ENCODE measurements around the gene COBL. TPM values are rescaled to one million over a fixed set of nuclear protein-coding genes. Genes with fewer than 3 reads are reported as not detected.

Gene COBL
- total RNA-seq, 4 donors from 2014 or later, result under 0.01 to 7.7 (median 2.6) TPM

DNA sequence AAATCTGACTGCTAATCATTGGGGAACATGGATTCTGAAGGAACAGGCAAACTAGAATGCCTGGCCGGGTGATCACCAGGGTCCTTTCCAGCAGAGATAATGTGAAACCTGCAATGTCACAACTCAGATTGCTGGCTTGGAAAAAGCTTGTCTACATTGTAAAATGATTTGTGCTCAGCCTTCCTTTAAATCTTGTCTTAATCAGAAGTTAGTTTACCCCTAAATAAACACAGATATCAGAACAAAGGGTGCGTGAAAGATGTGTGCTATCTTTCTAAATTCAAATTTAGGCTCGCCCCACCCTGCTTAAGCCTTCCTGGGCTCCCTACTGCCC, 26.3 kb downstream of the COBL start:
- no peak for DNase-seq
- H3K4me3 ChIP-seq, result no peak overlapping the region
- no peaks in the 10 kb centered on the region for H3K36me3 ChIP-seq
- no peak overlapping the region for H3K27ac ChIP-seq
- no peak for TF ChIP-seq POLR2A (IDR thresholded peaks at IDR 0.05)
- TF ChIP-seq CTCF (IDR thresholded peaks at IDR 0.05), result no peak
- no peaks in the 10 kb centered on the region for H3K4me1 ChIP-seq
- no peaks in the 10 kb centered on the region for H3K27me3 ChIP-seq
- no peaks in the 10 kb centered on the region for H3K9me3 ChIP-seq
- intact Hi-C loops (cut with DNase I; ENCODE audit: low total_unique reads), result no loop called here

- intact Hi-C loops (cut with DNase I; ENCODE audit: low total_unique reads), result no loop called here
Observed at GRCh38 chr7:51289623-51290303, 26.8 kb downstream of the COBL start.

GRCh38 chr7:51288896-51289622, 27.6 kb downstream of the COBL start:
- no peaks in the 10 kb centered on the region for H3K27me3 ChIP-seq
- H3K4me3 ChIP-seq, result no peak overlapping the region
- H3K4me1 ChIP-seq, result no peaks in the 10 kb centered on the region
- no peak overlapping the region for H3K27ac ChIP-seq
- DNase-seq, result no peak
- intact Hi-C loops (cut with DNase I; ENCODE audit: low total_unique reads), result no loop called here
- no peaks in the 10 kb centered on the region for H3K36me3 ChIP-seq
- TF ChIP-seq CTCF (IDR thresholded peaks at IDR 0.05) (no peak), POLR2A (IDR thresholded peaks at IDR 0.05) (no peak)
- H3K9me3 ChIP-seq, result no peaks in the 10 kb centered on the region

More at GRCh38 chr7:51289623-51290303, 26.8 kb downstream of the COBL start:
- Histone ChIP-seq H3K4me3 (no peak overlapping the region), H3K36me3 (no peaks in the 10 kb centered on the region), H3K4me1 (no peaks in the 10 kb centered on the region), H3K9me3 (no peaks in the 10 kb centered on the region), H3K27me3 (no peaks in the 10 kb centered on the region), H3K27ac (no peak overlapping the region)
- TF ChIP-seq POLR2A (IDR thresholded peaks at IDR 0.05) (no peak), CTCF (IDR thresholded peaks at IDR 0.05) (no peak)
- DNase-seq, result no peak

GRCh38 chr7:51286401-51286800, 30.2 kb downstream of the COBL start:
- H3K9me3 ChIP-seq, result no peaks in the 10 kb centered on the region
- H3K36me3 ChIP-seq, result no peaks in the 10 kb centered on the region
- intact Hi-C loops (cut with DNase I; ENCODE audit: low total_unique reads), result no loop called here
- no peak overlapping the region for H3K27ac ChIP-seq
- H3K27me3 ChIP-seq, result no peaks in the 10 kb centered on the region
- no peak for DNase-seq
- H3K4me1 ChIP-seq, result no peaks in the 10 kb centered on the region
- H3K4me3 ChIP-seq, result no peak overlapping the region
- TF ChIP-seq CTCF (IDR thresholded peaks at IDR 0.05) (no peak), POLR2A (IDR thresholded peaks at IDR 0.05) (no peak)

DNA sequence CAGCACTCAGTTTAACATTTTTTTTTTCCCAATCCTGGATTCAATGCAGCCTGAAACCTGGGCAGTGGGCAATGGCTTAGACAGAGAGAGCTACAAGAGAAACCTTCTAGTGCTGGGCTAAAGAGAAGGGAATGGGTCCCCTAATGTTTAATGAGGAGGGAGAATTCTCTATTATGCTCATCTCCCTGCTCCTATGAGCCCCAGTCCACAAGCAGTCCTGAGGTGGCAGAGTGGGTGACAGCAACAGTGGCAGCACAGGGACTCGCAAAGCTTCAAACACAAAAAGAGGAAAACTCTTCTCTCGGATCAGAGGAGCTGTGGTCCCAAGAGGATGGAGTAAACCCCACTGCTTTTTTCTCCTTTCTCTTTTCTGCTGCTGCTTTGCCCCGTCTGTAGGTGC, 36.5 kb downstream of the COBL start:
- Histone ChIP-seq H3K27me3 (no peaks in the 10 kb centered on the region), H3K9me3 (no peaks in the 10 kb centered on the region), H3K36me3 (no peaks in the 10 kb centered on the region), H3K27ac (no peak overlapping the region), H3K4me3 (no peak overlapping the region), H3K4me1 (no peaks in the 10 kb centered on the region)
- TF ChIP-seq CTCF (IDR thresholded peaks at IDR 0.05), result no peak
- TF ChIP-seq POLR2A (IDR thresholded peaks at IDR 0.05), result no peak
- no peak for DNase-seq
- intact Hi-C loops (cut with DNase I; ENCODE audit: low total_unique reads), result no loop called here

Measured in uterus (tissue), 4 donors.